K562 (cell line): ENCODE results near the gene RNF19B. TPM values are rescaled to one million over a fixed set of nuclear protein-coding genes. Genes with fewer than 3 reads are reported as not detected.

Experiments used
- ATAC-seq: fragments of 200-7000 bp; cut with Tn5 transposase; 3 replicates; pipeline ENCODE4 v1.9.1; 2020; ENCODE audit warnings: moderate library complexity
- BruUV-seq: library from RNA; stranded (reverse); fragments of 400-500 nt; replicated peaks from 2 replicates; lab custom pipeline; 2021; lab: Mats Ljungman, UMichigan
- CTCF ChIA-PET: fragments of 300-600 bp; formaldehyde crosslinking; extraction: SDS; loops from one replicate; lab custom pipeline; 2021; ENCODE audit warnings: low intra/inter-chr PET ratio; lab: Yijun Ruan, JAX
- POLR2A ChIA-PET: fragments of 300-600, 350-650 bp; sonication (Branson Sonifier 250); formaldehyde crosslinking; extraction: SDS; loops from one replicate; lab custom pipeline; 2021; ENCODE audit warnings: antibody characterized with exemption, inconsistent platforms; lab: Yijun Ruan, JAX
- DNase-seq, 4 experiments: peaks; one replicate each; pipeline versions ENCODE4 v3.0.0 to v3.0.0-alpha.2; 2011 to 2018; ENCODE audit warnings: low spot score in 3 of 4, mixed read lengths in 3 of 4; ENCODE audit errors: extremely low read depth in 1 of 4
- FAIRE-seq: peaks from 2 replicates; lab custom pipeline; 2011; peaks lifted over from hg19 to GRCh38; lab: Jason Lieb, UNC
- H2AFZ ChIP-seq: 2 replicates; pipeline ENCODE4 v1.6.0; 2011; ENCODE audit warnings: low read depth, low read length, control low read depth, inconsistent platforms
- H3K27ac ChIP-seq: fragments of 200-600 bp; 3 replicates; pipeline ENCODE4 v1.8.0; 2011; ENCODE audit warnings: low read depth, mild to moderate bottlenecking, control low read depth, inconsistent platforms, low read length, moderate library complexity, mixed read lengths; ENCODE audit errors: extremely low read depth
- H3K27me3 ChIP-seq, 2 experiments: fragments of 300-600 bp in 1 of 2; 2 replicates in 1 of 2; 3 replicates in 1 of 2; pipeline versions ENCODE4 v1.6.0 to v1.8.0; 2011; ENCODE audit warnings: inconsistent platforms in 2 of 2, low read length in 2 of 2, mild to moderate bottlenecking in 1 of 2, mixed read lengths in 1 of 2, moderate library complexity in 1 of 2; ENCODE audit not compliant: control insufficient read depth in 2 of 2, insufficient read depth in 2 of 2
- H3K36me3 ChIP-seq: fragments of 300-600 bp; 3 replicates; pipeline ENCODE4 v1.8.0; 2011; ENCODE audit warnings: mild to moderate bottlenecking, low read length, inconsistent platforms; ENCODE audit not compliant: control insufficient read depth, insufficient read depth
- H3K4me1 ChIP-seq, 2 experiments: fragments of 200-600 bp in 1 of 2; replicated peaks in 1 of 2; 2 replicates in 1 of 2; 3 replicates in 1 of 2; pipeline versions ENCODE4 v1.5.1 to v1.8.0; 2011; ENCODE audit warnings: inconsistent platforms in 2 of 2, low read length in 2 of 2, mild to moderate bottlenecking in 1 of 2, mixed read lengths in 1 of 2, moderate library complexity in 1 of 2; ENCODE audit not compliant: control insufficient read depth in 2 of 2, insufficient read depth in 2 of 2
- H3K4me2 ChIP-seq: 2 replicates; pipeline ENCODE4 v1.6.1; 2011; ENCODE audit warnings: low read length, control low read depth, inconsistent platforms, mixed read lengths; ENCODE audit not compliant: insufficient read depth
- H3K4me3 ChIP-seq: fragments of 200-600 bp; sonication (generic), shearing (Covaris generic); 2 replicates; pipeline ENCODE4 v1.5.1; 2016; ENCODE audit warnings: control low read depth, inconsistent platforms
- H3K79me2 ChIP-seq: fragments of 200-600 bp; 3 replicates; pipeline ENCODE4 v1.8.0; 2011; ENCODE audit warnings: low read length, inconsistent platforms; ENCODE audit not compliant: control insufficient read depth, insufficient read depth
- H3K9ac ChIP-seq, 2 experiments: 2 replicates each; pipeline versions ENCODE4 v1.6.0 to v1.6.1; 2011; ENCODE audit warnings: low read depth in 2 of 2, low read length in 2 of 2, control low read depth in 1 of 2, inconsistent platforms in 1 of 2, mild to moderate bottlenecking in 1 of 2, mixed read lengths in 1 of 2; ENCODE audit not compliant: insufficient read depth in 1 of 2
- H3K9me1 ChIP-seq: one replicate; pipeline ENCODE4 v1.6.0; 2011; ENCODE audit warnings: inconsistent platforms, mild to moderate bottlenecking, low read length, moderate library complexity; ENCODE audit not compliant: control insufficient read depth, insufficient read depth
- H3K9me3 ChIP-seq: replicated peaks from 2 replicates; pipeline ENCODE4 v1.5.1; 2011; ENCODE audit warnings: low read depth, low read length, inconsistent platforms; ENCODE audit not compliant: control insufficient read depth, insufficient read depth
- H4K20me1 ChIP-seq: replicated peaks from 2 replicates; pipeline ENCODE4 v1.6.1; 2011; ENCODE audit warnings: low read length, inconsistent platforms, mixed read lengths; ENCODE audit not compliant: control insufficient read depth, insufficient read depth
- CEBPG ChIP-seq, 3 experiments: fragments of 200-800 bp in 1 of 3; sonication (Bioruptor generic) in 1 of 3; sonication (generic) in 1 of 3; formaldehyde crosslinking in 1 of 3; IDR thresholded peaks in 2 of 3; conservative IDR thresholded peaks in 1 of 3; 2 replicates each; pipeline versions ENCODE4 v1.6.1 to v1.8.0; 2016 to 2022; ENCODE audit warnings: missing compliant biosample characterization in 2 of 3, missing genetic modification characterization in 2 of 3, mild to moderate bottlenecking in 1 of 3, missing genetic modification reagents in 1 of 3
- RBBP5 ChIP-seq: fragments of 200-600 bp; sonication (generic); IDR thresholded peaks from 2 replicates; pipeline ENCODE4 v1.6.1; 2012; ENCODE audit warnings: borderline replicate concordance, mild to moderate bottlenecking, low read length, control low read depth, inconsistent platforms; ENCODE audit not compliant: insufficient read depth, poor library complexity, severe bottlenecking
- SOX6 ChIP-seq: fragments of 450-650 bp; IDR thresholded peaks from 2 replicates; pipeline ENCODE4 v1.6.1; 2014; ENCODE audit warnings: mild to moderate bottlenecking
- WGBS: fragments of 100-300 bp; shearing (Covaris generic); methylation state at CpG from one replicate; pipeline ENCODE4 v1.1.6; 2016; ENCODE audit warnings: low coverage, mixed read lengths; ENCODE audit not compliant: insufficient coverage; ENCODE audit errors: missing lambda C conversion rate; 5-methylcytosine and 5-hydroxymethylcytosine counted together
- in situ Hi-C: fragments of 300-500 bp; cut with MboI; formaldehyde crosslinking; loops from 4 replicates; pipeline ENCODE4 v1.15.0; 2018; ENCODE audit warnings: inconsistent platforms, mixed read lengths
- intact Hi-C: fragments of 100-400 bp; cut with micrococcal nuclease; formaldehyde crosslinking; loops from 2 replicates; pipeline ENCODE4 v1.14.2; 2022
- polyA plus RNA-seq, 8 experiments: library from polyadenylated mRNA; depleted of rRNA in 4 of 8; stranded (reverse) in 5 of 8; unstranded in 3 of 8; fragments of >200 nt; fragmentation: Nextera tagmentation in 2 of 8; fragmentation: Illumina TruSeq in 1 of 8; extraction: Ambion mirVana in 2 of 8; extraction: Trizol in 1 of 8; gene quantifications; 2 replicates each; pipeline versions ENCODE4 v1.2.1 to v1.2.3, GENCODE V29; 2011 to 2014; ENCODE audit warnings: inconsistent platforms in 1 of 8, missing spikeins in 1 of 8
- total RNA-seq, 7 experiments: library from RNA; depleted of rRNA in 6 of 7; stranded (reverse); fragments of >200 nt in 6 of 7; fragmentation: Illumina TruSeq in 2 of 7; extraction: Trizol in 2 of 7; gene quantifications; 2 replicates each; pipeline versions ENCODE4 v1.2.1 to v1.2.3, GENCODE V29; 2011 to 2021; ENCODE audit warnings: low replicate concordance in 1 of 7

The RNF19B gene
- total and polyA plus RNA-seq, 9 of the 15 experiments (the other 6 are each of a cell fraction or from before 2014, with no cell fraction given): 2.6 to 14.9 (median 10.1) TPM

DNA sequence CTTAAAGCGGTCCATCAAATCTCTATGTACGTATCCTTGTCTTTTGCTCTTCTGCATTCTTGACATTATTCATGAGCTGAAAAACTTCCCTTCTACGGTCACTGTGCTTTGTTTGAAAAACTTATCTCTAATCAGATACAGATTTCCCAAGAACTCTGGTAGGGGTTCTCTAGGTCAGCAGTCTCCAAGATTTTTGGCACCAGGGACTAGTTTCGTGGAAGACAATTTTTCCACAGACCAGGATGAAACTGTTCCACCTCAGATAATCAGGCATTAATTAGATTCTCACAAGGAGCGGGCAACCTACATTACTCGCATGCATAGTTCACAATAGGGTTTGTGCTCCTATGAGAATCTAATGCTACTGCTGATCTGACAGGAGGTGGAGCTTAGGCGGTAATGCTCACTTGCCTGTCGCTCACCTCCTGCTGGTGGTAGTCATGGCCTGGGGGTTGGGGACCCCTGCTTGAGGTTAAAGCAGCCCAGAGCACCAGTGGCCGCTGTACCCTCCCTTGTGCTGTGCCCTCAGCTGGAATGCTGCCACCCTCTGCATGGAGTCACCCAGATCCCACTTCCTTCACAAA, 41.3 kb upstream of the RNF19B start:
- ATAC-seq: no peak
- H3K27me3 ChIP-seq: no peaks in the 10 kb centered on the region
- H3K79me2 ChIP-seq: peaks cover 3% of the 10 kb centered on the region; the same call in 2 of the 3 replicates
- in situ Hi-C loops: no loop called here
- TF ChIP-seq CEBPG (CRISPR knock-in tag; IDR thresholded peaks at IDR 0.05) (no peak), CEBPG (tag; conservative IDR thresholded peaks at IDR 0.05 in 1 of 2, IDR thresholded peaks at IDR 0.05 in 1 of 2) (0 out of 4 replicates have a peak, but pooled peaks of 1 of the 2 experiments have one; percentile 8), SOX6 (0 out of 2 replicates have a peak, but pooled peaks have one; percentile 16), RBBP5 (no peak)
- TF ChIP-seq, all 486 proteins: peak for 2
- H3K9me1 ChIP-seq: peaks cover 7% of the 10 kb centered on the region
- POLR2A ChIA-PET: interaction anchor here (0.7 to 8.3 kb wide), 10 partner anchors 10 to 116 kb away, joined by 3 to 95 read pairs (median 4); partner anchors contain the start of gene RNF19B
- H3K4me3 ChIP-seq: no peak overlapping the region
- DNase-seq: no peak
- no peak overlapping the region for H3K9ac ChIP-seq
- no peaks in the 10 kb centered on the region for H3K9me3 ChIP-seq
- FAIRE-seq: no peak
- CTCF ChIA-PET: interaction anchor here (2.0 to 3.5 kb wide), 3 partner anchors 73 to 129 kb away, joined by 11 to 20 read pairs (median 18); no protein-coding TSS in a partner anchor
- no peak overlapping the region for H3K4me2 ChIP-seq
- peaks cover 68% of the 10 kb centered on the region for H3K36me3 ChIP-seq
- 70% methylated on average over 9 of the region's 9 CpGs for WGBS
- no TSS peak for BruUV-seq
- intact Hi-C loops: loop anchor here (2.0 to 5.0 kb wide), 2 partner anchors 44 to 73 kb away; partner anchors contain the start of gene RNF19B
- peaks cover 7 to 64% of the 10 kb centered on the region in 2 experiments for H3K4me1 ChIP-seq
- peaks cover 68% of the 10 kb centered on the region for H4K20me1 ChIP-seq
- H2AFZ ChIP-seq: no peak overlapping the region
- H3K27ac ChIP-seq: no peak overlapping the region
